ENCODE measurements around the gene RAB3GAP2.

- TF ChIP-seq CTCF (IDR thresholded peaks at IDR 0.05) (no peak), POLR2A (IDR thresholded peaks at IDR 0.05) (no peak)
Observed at GRCh38 chr1:220306339-220306738, 34.1 kb upstream of the RAB3GAP2 start.

Data from right lobe of liver (tissue), 4 donors.